HepG2 (cell line): ENCODE measurements around the gene TMEM116. TPM values are rescaled to one million over a fixed set of nuclear protein-coding genes. Genes with fewer than 3 reads are reported as not detected.

Experiments used
- ATAC-seq: fragments of 200-7000 bp; cut with Tn5 transposase; 3 replicates; pipeline ENCODE4 v1.9.1; 2020; ENCODE audit warnings: mild to moderate bottlenecking, moderate library complexity
- BruUV-seq: library from RNA; stranded (reverse); fragments of 400-500 nt; replicated peaks from 2 replicates; lab custom pipeline; 2021; lab: Mats Ljungman, UMichigan
- CTCF ChIA-PET: fragments of 300-600 bp; formaldehyde crosslinking; extraction: SDS; loops from one replicate; lab custom pipeline; 2021; ENCODE audit warnings: low total read pairs, inconsistent platforms, low intra/inter-chr PET ratio; lab: Yijun Ruan, JAX
- POLR2A ChIA-PET: fragments of 350-600 bp; sonication (Branson Sonifier 250); formaldehyde crosslinking; loops from one replicate; lab custom pipeline; 2020; ENCODE audit warnings: antibody characterized with exemption, inconsistent platforms; lab: Yijun Ruan, JAX
- DNase-seq: peaks from one replicate; pipeline ENCODE4 v3.0.0-alpha.2; 2015; ENCODE audit warnings: low spot score
- FAIRE-seq: peaks from 3 replicates; lab custom pipeline; 2011; peaks lifted over from hg19 to GRCh38; lab: Jason Lieb, UNC
- H2AFZ ChIP-seq: one replicate; pipeline ENCODE4 v1.6.1; 2011; ENCODE audit warnings: low read length, inconsistent platforms
- H3K27ac ChIP-seq: fragments of 300-600 bp; 3 replicates; pipeline ENCODE4 v1.8.0; 2011; ENCODE audit warnings: mixed run types, mild to moderate bottlenecking, mixed read lengths, low read length, inconsistent platforms; ENCODE audit not compliant: insufficient read depth; ENCODE audit errors: extremely low read length
- H3K27me3 ChIP-seq, 2 experiments: fragments of 200-600 bp in 1 of 2; 2 replicates in 1 of 2; 3 replicates in 1 of 2; pipeline versions ENCODE4 v1.6.0 to v1.8.0; 2011; ENCODE audit warnings: low read length in 2 of 2, mild to moderate bottlenecking in 2 of 2, moderate library complexity in 2 of 2, inconsistent platforms in 1 of 2; ENCODE audit not compliant: insufficient read depth in 2 of 2, control insufficient read depth in 1 of 2
- H3K36me3 ChIP-seq, 2 experiments: fragments of 200-600 bp in 1 of 2; replicated peaks in 1 of 2; 2 replicates in 1 of 2; 3 replicates in 1 of 2; pipeline versions ENCODE4 v1.5.1 to v1.8.0; 2011; ENCODE audit warnings: low read length in 2 of 2, inconsistent platforms in 1 of 2; ENCODE audit not compliant: insufficient read depth in 2 of 2, control insufficient read depth in 1 of 2
- H3K4me1 ChIP-seq: 2 replicates; pipeline ENCODE4 v1.5.1; 2012; ENCODE audit warnings: low read length, inconsistent platforms; ENCODE audit not compliant: insufficient read depth
- H3K4me2 ChIP-seq: 2 replicates; pipeline ENCODE4 v1.6.0; 2011; ENCODE audit warnings: low read depth, low read length, inconsistent platforms
- H3K4me3 ChIP-seq, 3 experiments: fragments of 200-600 bp in 1 of 3; sonication (generic), shearing (Covaris generic) in 1 of 3; replicated peaks in 1 of 3; 2 replicates each; pipeline ENCODE4 v1.5.1; 2011 to 2016; ENCODE audit warnings: low read length in 3 of 3, inconsistent platforms in 2 of 3, low read depth in 2 of 3, mild to moderate bottlenecking in 2 of 3, control low read depth in 1 of 3, mixed read lengths in 1 of 3; ENCODE audit not compliant: insufficient read depth in 1 of 3
- H3K79me2 ChIP-seq: one replicate; pipeline ENCODE4 v1.6.1; 2011; ENCODE audit warnings: low read length, inconsistent platforms; ENCODE audit not compliant: insufficient read depth
- H3K9ac ChIP-seq: 2 replicates; pipeline ENCODE4 v1.6.0; 2011; ENCODE audit warnings: mild to moderate bottlenecking, low read depth, low read length, inconsistent platforms; ENCODE audit not compliant: insufficient read depth
- H3K9me3 ChIP-seq: 2 replicates; pipeline ENCODE4 v1.5.1; 2012; ENCODE audit warnings: mild to moderate bottlenecking, low read length
- H4K20me1 ChIP-seq: 2 replicates; pipeline ENCODE4 v1.6.0; 2011; ENCODE audit warnings: inconsistent platforms, mild to moderate bottlenecking, low read length, moderate library complexity; ENCODE audit not compliant: insufficient read depth
- ATF7-NPFF ChIP-seq: sonication (generic); formaldehyde crosslinking; IDR thresholded peaks from 2 replicates; pipeline ENCODE4 v1.8.1; 2023; ENCODE audit warnings: mild to moderate bottlenecking, low read depth, missing genetic modification reagents, moderate library complexity
- POLR2A ChIP-seq, 2 experiments: IDR thresholded peaks; 2 replicates each; pipeline ENCODE4 v1.6.1; 2011; ENCODE audit warnings: low read depth in 2 of 2, low read length in 2 of 2, mild to moderate bottlenecking in 1 of 2, moderate library complexity in 1 of 2; ENCODE audit not compliant: insufficient read depth in 1 of 2
- RBFOX2 ChIP-seq: fragments of 200-400 bp; formaldehyde crosslinking; IDR thresholded peaks from 2 replicates; pipeline ENCODE4 v1.6.1; 2017; ENCODE audit warnings: low read depth, mild to moderate bottlenecking, low read length
- RFXANK ChIP-seq: IDR thresholded peaks from 2 replicates; pipeline ENCODE4 v1.6.1; 2016
- STAT5B ChIP-seq: sonication (generic); formaldehyde crosslinking; IDR thresholded peaks from 2 replicates; pipeline ENCODE4 v1.4.0; 2020; ENCODE audit warnings: missing genetic modification reagents
- WGBS: methylation state at CpG from one replicate; pipeline ENCODE4 v1.1.6; 2017; ENCODE audit warnings: low lambda C conversion rate; 5-methylcytosine and 5-hydroxymethylcytosine counted together
- in situ Hi-C: cut with HindIII; loops from 2 replicates; pipeline ENCODE4 v1.10.0; 2017; ENCODE audit warnings: low pct_unique_long_range_greater_than_20kb; ENCODE audit not compliant: extremely low pct_ligation_motif_present
- intact Hi-C: fragments of 100-400 bp; cut with micrococcal nuclease; formaldehyde crosslinking; loops from one replicate; pipeline ENCODE4 v1.10.0; 2022; ENCODE audit not compliant: unreplicated experiment
- polyA plus RNA-seq, 8 experiments: library from polyadenylated mRNA; depleted of rRNA in 3 of 8; stranded (reverse) in 7 of 8; unstranded in 1 of 8; fragments of >200 nt; fragmentation: Illumina TruSeq in 4 of 8; extraction: Trizol in 4 of 8; gene quantifications; 2 replicates each; pipeline versions ENCODE4 v1.2.1 to v1.2.3, GENCODE V29; 2011 to 2016; ENCODE audit warnings: low read depth in 4 of 8, missing spikeins in 1 of 8, mixed read lengths in 1 of 8; ENCODE audit not compliant: insufficient read depth in 1 of 8
- total RNA-seq, 5 experiments: library from RNA; depleted of rRNA; stranded (reverse); fragments of >200 nt; fragmentation: Illumina TruSeq; extraction: Trizol; gene quantifications; 2 replicates each; pipeline ENCODE4 v1.2.3, GENCODE V29; 2016; ENCODE audit warnings: low read depth in 1 of 5
- TF ChIP-seq, protein P1 (sequence below): sonication (generic); formaldehyde crosslinking; IDR thresholded peaks from 2 replicates; pipeline ENCODE4 v1.9.0; 2022; ENCODE audit warnings: low read depth, missing genetic modification reagents
- TF ChIP-seq, protein P2 (sequence below), 2 experiments: IDR thresholded peaks; 2 replicates each; pipeline ENCODE4 v1.6.1; 2011 to 2012; ENCODE audit warnings: low read length in 2 of 2, borderline replicate concordance in 1 of 2, low read depth in 1 of 2, mild to moderate bottlenecking in 1 of 2, moderate library complexity in 1 of 2
- TF ChIP-seq, protein P3 (sequence below), 2 experiments: sonication (generic) in 1 of 2; formaldehyde crosslinking in 1 of 2; IDR thresholded peaks; 2 replicates each; pipeline versions ENCODE4 v1.5.1 to v1.6.1; 2011 to 2020; ENCODE audit warnings: borderline replicate concordance in 1 of 2, low read depth in 1 of 2, low read length in 1 of 2, mild to moderate bottlenecking in 1 of 2, missing genetic modification reagents in 1 of 2, moderate library complexity in 1 of 2

Gene TMEM116
- total and polyA plus RNA-seq, 2 of the 13 experiments (the other 11 are each of a cell fraction or from before 2014, with no cell fraction given) = 14.0 to 17.8 TPM

DNA sequence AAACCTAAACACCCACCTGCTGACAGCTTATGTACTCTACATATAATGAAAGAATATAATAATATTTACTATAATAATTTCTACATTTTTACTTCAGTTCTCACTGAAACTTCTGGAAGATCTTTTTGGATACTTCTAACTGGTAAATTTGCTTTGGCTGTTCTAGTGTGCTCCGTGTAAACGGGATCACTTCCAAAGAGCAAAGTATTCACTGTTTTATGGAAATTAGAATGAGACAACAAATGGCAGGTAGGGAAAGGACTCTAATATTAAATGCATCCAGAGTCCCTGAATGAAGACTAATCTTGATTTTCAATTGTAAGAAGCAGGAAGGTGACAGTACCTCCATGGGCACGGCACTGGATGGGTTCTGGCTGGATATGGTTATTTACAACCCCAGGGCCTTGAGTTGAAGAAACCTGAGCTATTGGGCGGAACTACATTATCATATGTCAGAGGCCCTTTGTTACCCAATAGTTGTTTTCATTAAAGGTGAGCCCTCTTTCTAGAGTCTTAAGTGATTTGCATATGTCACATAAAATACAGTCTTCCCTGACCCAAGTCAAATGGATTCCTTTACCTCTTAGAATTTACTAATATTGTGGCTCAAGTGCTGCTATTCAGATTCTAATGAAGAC, 10.9 kb upstream of the TMEM116 start:
- no peak for DNase-seq
- Histone ChIP-seq H2AFZ (no peak overlapping the region), H4K20me1 (peaks cover 10% of the 10 kb centered on the region), H3K27me3 (no peaks in the 10 kb centered on the region), H3K27ac (no peak overlapping the region), H3K4me1 (peaks cover 5% of the 10 kb centered on the region), H3K79me2 (peaks cover 22% of the 10 kb centered on the region), H3K9me3 (no peaks in the 10 kb centered on the region), H3K36me3 (peaks cover 27 to 68% of the 10 kb centered on the region in 2 experiments), H3K4me3 (no peak overlapping the region), H3K4me2 (no peak overlapping the region), H3K9ac (no peak overlapping the region)
- intact Hi-C loops = no loop called here
- in situ Hi-C loops = no loop called here
- ChIA-PET POLR2A (interaction anchor here (5.8 kb wide), 1 partner anchor 11 kb away, joined by 62 read pairs; the partner anchor contains the start of genes ERP29 and TMEM116), CTCF (no interaction called here)
- BruUV-seq = no TSS peak
- TF ChIP-seq, protein P1, sequence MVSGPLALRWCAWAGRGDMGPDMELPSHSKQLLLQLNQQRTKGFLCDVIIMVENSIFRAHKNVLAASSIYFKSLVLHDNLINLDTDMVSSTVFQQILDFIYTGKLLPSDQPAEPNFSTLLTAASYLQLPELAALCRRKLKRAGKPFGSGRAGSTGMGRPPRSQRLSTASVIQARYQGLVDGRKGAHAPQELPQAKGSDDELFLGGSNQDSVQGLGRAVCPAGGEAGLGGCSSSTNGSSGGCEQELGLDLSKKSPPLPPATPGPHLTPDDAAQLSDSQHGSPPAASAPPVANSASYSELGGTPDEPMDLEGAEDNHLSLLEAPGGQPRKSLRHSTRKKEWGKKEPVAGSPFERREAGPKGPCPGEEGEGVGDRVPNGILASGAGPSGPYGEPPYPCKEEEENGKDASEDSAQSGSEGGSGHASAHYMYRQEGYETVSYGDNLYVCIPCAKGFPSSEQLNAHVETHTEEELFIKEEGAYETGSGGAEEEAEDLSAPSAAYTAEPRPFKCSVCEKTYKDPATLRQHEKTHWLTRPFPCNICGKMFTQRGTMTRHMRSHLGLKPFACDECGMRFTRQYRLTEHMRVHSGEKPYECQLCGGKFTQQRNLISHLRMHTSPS (CRISPR knock-in tag) = no peak
- no peak for TF ChIP-seq STAT5B (CRISPR knock-in tag)
- 0 out of 4 replicates have a peak, but pooled peaks of 1 of the 2 experiments have one; percentile 3 for TF ChIP-seq POLR2A (IDR thresholded peaks at IDR 0.05; ENCODE audit: insufficient read depth in 1 of 2, low read depth in 2 of 2, low read length in 2 of 2)
- TF ChIP-seq, protein P2, sequence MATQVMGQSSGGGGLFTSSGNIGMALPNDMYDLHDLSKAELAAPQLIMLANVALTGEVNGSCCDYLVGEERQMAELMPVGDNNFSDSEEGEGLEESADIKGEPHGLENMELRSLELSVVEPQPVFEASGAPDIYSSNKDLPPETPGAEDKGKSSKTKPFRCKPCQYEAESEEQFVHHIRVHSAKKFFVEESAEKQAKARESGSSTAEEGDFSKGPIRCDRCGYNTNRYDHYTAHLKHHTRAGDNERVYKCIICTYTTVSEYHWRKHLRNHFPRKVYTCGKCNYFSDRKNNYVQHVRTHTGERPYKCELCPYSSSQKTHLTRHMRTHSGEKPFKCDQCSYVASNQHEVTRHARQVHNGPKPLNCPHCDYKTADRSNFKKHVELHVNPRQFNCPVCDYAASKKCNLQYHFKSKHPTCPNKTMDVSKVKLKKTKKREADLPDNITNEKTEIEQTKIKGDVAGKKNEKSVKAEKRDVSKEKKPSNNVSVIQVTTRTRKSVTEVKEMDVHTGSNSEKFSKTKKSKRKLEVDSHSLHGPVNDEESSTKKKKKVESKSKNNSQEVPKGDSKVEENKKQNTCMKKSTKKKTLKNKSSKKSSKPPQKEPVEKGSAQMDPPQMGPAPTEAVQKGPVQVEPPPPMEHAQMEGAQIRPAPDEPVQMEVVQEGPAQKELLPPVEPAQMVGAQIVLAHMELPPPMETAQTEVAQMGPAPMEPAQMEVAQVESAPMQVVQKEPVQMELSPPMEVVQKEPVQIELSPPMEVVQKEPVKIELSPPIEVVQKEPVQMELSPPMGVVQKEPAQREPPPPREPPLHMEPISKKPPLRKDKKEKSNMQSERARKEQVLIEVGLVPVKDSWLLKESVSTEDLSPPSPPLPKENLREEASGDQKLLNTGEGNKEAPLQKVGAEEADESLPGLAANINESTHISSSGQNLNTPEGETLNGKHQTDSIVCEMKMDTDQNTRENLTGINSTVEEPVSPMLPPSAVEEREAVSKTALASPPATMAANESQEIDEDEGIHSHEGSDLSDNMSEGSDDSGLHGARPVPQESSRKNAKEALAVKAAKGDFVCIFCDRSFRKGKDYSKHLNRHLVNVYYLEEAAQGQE (IDR thresholded peaks at IDR 0.05; ENCODE audit: borderline replicate concordance in 1 of 2, low read depth in 1 of 2, low read length in 2 of 2) = no peak
- no peak for TF ChIP-seq ATF7-NPFF (CRISPR knock-in tag)
- TF ChIP-seq RBFOX2 = peak; percentile 19; the same call in 1 of the 2 replicates
- no peak for TF ChIP-seq RFXANK (CRISPR knock-in tag)
- TF ChIP-seq, protein P3, sequence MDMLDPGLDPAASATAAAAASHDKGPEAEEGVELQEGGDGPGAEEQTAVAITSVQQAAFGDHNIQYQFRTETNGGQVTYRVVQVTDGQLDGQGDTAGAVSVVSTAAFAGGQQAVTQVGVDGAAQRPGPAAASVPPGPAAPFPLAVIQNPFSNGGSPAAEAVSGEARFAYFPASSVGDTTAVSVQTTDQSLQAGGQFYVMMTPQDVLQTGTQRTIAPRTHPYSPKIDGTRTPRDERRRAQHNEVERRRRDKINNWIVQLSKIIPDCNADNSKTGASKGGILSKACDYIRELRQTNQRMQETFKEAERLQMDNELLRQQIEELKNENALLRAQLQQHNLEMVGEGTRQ (IDR thresholded peaks at IDR 0.05; ENCODE audit: low read depth, low read length) = no peak
- TF ChIP-seq, protein P3 (CRISPR knock-in tag; IDR thresholded peaks at IDR 0.05; ENCODE audit: borderline replicate concordance) = no peak
- ATAC-seq = no peak
- 98% methylated on average over 4 of the region's 4 CpGs for WGBS
- no peak for FAIRE-seq
